HFFc6 (cell line): Measurements from ENCODE around the gene SPEG. TPM values are rescaled to one million over a fixed set of nuclear protein-coding genes. Genes with fewer than 3 reads are reported as not detected.

Experiments
- DNase-seq: peaks from one replicate; pipeline ENCODE4 v3.0.0-alpha.2; 2018
- H3K27ac Mint-ChIP-seq: 2 replicates; pipeline ENCODE4 v1.8.0; 2020; ENCODE audit warnings: mild to moderate bottlenecking, mixed read lengths
- H3K27me3 Mint-ChIP-seq: 2 replicates; pipeline ENCODE4 v1.8.0; 2021; ENCODE audit warnings: mild to moderate bottlenecking, moderate library complexity, mixed read lengths; ENCODE audit not compliant: insufficient read depth
- H3K36me3 Mint-ChIP-seq: 2 replicates; pipeline ENCODE4 v1.8.0; 2021; ENCODE audit warnings: low read depth, mixed read lengths
- H3K4me1 Mint-ChIP-seq: 2 replicates; pipeline ENCODE4 v1.8.0; 2020; ENCODE audit warnings: low read depth, mixed read lengths
- H3K4me3 Mint-ChIP-seq: 2 replicates; pipeline ENCODE4 v1.8.0; 2020; ENCODE audit warnings: mild to moderate bottlenecking, moderate library complexity, mixed read lengths
- H3K9me3 Mint-ChIP-seq: 2 replicates; pipeline ENCODE4 v1.8.0; 2020; ENCODE audit warnings: mild to moderate bottlenecking, mixed read lengths
- total RNA-seq, 6 experiments: library from RNA; stranded (reverse); fragmentation: NEBNext Ultra II Directional; extraction: Animal tissue kit (Norgen Biotek cat#: 25700); gene quantifications; 2 replicates in 1 of 6; 3 replicates in 5 of 6; pipeline ENCODE4 v1.2.3, GENCODE V29; 2021
- TF ChIP-seq, protein P1 (sequence below): fragments of 200-600 bp; sonication (generic); IDR thresholded peaks from 2 replicates; pipeline ENCODE4 v1.5.0; 2021; ENCODE audit warnings: antibody characterized with exemption, mild to moderate bottlenecking

Gene SPEG
- total RNA-seq, 6 experiments from 2014 or later = 80.9 to 89.5 (median 84.7) TPM

DNA sequence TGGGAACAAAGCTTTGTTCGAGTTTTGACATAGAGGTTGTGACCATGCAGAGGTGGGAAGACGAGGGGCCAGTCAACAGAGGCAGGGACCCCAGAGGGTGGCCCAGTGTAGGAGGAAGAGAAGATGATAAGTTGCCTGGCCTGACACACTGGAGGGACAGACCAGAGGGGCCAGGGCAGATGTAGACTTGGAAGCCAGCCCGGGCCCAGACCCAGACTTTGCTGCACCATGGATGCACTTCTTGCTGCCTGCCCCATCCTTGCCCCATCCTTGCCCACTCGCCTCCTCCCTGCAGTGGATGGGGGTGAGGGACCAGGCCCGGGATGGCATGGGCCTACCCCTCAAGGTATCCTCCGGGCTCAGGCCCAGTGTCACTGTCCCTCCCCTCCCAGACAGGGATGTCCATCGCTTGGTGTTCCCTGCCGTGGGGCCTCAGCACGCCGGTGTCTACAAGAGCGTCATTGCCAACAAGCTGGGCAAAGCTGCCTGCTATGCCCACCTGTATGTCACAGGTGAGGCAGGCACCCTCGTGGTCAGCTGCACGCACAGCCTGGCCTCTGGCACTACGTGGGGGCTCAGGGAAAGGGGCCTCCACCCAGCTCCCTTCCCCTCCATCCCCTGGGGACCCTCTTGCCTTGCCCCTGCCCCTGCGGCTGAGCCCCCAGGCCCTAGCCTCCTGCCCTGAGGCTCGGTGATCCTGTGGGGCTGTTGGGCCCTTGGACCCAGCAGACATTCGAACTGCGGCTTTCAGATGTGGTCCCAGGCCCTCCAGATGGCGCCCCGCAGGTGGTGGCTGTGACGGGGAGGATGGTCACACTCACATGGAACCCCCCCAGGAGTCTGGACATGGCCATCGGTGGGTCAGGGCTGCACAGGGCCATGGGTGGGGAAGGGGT lies 37.1 kb downstream of the SPEG start:
- no peak for DNase-seq
- peaks cover 16% of the 10 kb centered on the region; the same call in 1 of the 2 replicates for H3K36me3 Mint-ChIP-seq
- TF ChIP-seq, protein P1, sequence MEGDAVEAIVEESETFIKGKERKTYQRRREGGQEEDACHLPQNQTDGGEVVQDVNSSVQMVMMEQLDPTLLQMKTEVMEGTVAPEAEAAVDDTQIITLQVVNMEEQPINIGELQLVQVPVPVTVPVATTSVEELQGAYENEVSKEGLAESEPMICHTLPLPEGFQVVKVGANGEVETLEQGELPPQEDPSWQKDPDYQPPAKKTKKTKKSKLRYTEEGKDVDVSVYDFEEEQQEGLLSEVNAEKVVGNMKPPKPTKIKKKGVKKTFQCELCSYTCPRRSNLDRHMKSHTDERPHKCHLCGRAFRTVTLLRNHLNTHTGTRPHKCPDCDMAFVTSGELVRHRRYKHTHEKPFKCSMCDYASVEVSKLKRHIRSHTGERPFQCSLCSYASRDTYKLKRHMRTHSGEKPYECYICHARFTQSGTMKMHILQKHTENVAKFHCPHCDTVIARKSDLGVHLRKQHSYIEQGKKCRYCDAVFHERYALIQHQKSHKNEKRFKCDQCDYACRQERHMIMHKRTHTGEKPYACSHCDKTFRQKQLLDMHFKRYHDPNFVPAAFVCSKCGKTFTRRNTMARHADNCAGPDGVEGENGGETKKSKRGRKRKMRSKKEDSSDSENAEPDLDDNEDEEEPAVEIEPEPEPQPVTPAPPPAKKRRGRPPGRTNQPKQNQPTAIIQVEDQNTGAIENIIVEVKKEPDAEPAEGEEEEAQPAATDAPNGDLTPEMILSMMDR = no peak
- H3K4me3 Mint-ChIP-seq = no peak overlapping the region
- H3K27ac Mint-ChIP-seq = 0 out of 2 replicates have a peak overlapping the region, but pooled peaks have one; percentile 25
- H3K9me3 Mint-ChIP-seq = no peaks in the 10 kb centered on the region
- H3K4me1 Mint-ChIP-seq = peaks cover 29% of the 10 kb centered on the region
- H3K27me3 Mint-ChIP-seq = no peaks in the 10 kb centered on the region; the same call in none of the 2 replicates

DNA sequence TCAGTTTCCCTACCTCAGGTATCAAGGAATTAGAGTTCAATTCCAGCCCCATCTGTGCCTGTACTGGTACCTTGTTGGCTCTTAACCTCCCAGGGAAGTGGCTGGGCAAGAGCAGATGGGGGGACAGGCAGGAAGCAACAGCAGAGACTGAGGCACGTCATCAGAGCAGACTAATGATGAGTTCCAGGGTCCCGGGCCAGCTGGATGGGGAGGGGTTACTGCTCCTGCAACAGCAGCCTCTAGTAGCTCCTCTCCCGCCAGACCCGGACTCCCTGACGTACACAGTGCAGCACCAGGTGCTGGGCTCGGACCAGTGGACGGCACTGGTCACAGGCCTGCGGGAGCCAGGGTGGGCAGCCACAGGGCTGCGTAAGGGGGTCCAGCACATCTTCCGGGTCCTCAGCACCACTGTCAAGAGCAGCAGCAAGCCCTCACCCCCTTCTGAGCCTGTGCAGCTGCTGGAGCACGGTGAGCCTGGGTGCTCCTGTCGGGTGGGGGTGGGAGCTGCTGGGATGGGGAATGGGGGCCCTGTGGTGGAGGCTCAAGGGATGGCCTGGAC lies 38.1 kb downstream of the SPEG start:
- Mint-ChIP-seq H3K36me3 (peaks cover 20% of the 10 kb centered on the region; the same call in 1 of the 2 replicates), H3K27ac (no peak overlapping the region), H3K9me3 (no peaks in the 10 kb centered on the region), H3K4me1 (peaks cover 25% of the 10 kb centered on the region), H3K4me3 (no peak overlapping the region), H3K27me3 (no peaks in the 10 kb centered on the region; the same call in none of the 2 replicates)
- TF ChIP-seq, protein P1 = no peak
- DNase-seq = no peak

- TF ChIP-seq, protein P1 = no peak
- no peak for DNase-seq
- H3K4me1 Mint-ChIP-seq = peaks cover 23% of the 10 kb centered on the region
- H3K4me3 Mint-ChIP-seq = no peak overlapping the region
- H3K27me3 Mint-ChIP-seq = no peaks in the 10 kb centered on the region; the same call in none of the 2 replicates
- H3K9me3 Mint-ChIP-seq = no peaks in the 10 kb centered on the region
- no peak overlapping the region for H3K27ac Mint-ChIP-seq
- peaks cover 21% of the 10 kb centered on the region; the same call in 1 of the 2 replicates for H3K36me3 Mint-ChIP-seq
Observed at GRCh38 chr2:219473511-219473910, 38.9 kb downstream of the SPEG start.

GRCh38 chr2:219474285-219475060 lies 39.8 kb downstream of the SPEG start:
- no peaks in the 10 kb centered on the region; the same call in none of the 2 replicates for H3K27me3 Mint-ChIP-seq
- H3K27ac Mint-ChIP-seq = no peak overlapping the region
- no peak overlapping the region for H3K4me3 Mint-ChIP-seq
- no peak for DNase-seq
- peaks cover 20% of the 10 kb centered on the region; the same call in 1 of the 2 replicates for H3K36me3 Mint-ChIP-seq
- no peaks in the 10 kb centered on the region for H3K9me3 Mint-ChIP-seq
- TF ChIP-seq, protein P1 = no peak
- peaks cover 18% of the 10 kb centered on the region for H3K4me1 Mint-ChIP-seq

GRCh38 chr2:219475278-219475677 lies 40.6 kb downstream of the SPEG start:
- H3K4me3 Mint-ChIP-seq = no peak overlapping the region
- peaks cover 14% of the 10 kb centered on the region for H3K4me1 Mint-ChIP-seq
- no peaks in the 10 kb centered on the region; the same call in none of the 2 replicates for H3K27me3 Mint-ChIP-seq
- H3K36me3 Mint-ChIP-seq = peaks cover 15% of the 10 kb centered on the region; the same call in 1 of the 2 replicates
- TF ChIP-seq, protein P1 = no peak
- DNase-seq = no peak
- peak overlapping the region; percentile 48; the same call in 1 of the 2 replicates for H3K27ac Mint-ChIP-seq
- H3K9me3 Mint-ChIP-seq = no peaks in the 10 kb centered on the region
